MM.1S (cell line): Measurements from ENCODE around the gene TLCD3B.

ENCODE experiments used
- CTCF ChIP-seq: fragments of 300-600 bp; sonication (generic); IDR thresholded peaks from 2 replicates; pipeline ENCODE4 v1.5.1; 2016; ENCODE audit warnings: antibody characterized with exemption, low read length, mixed read lengths
- EZH2 ChIP-seq: fragments of 300-600 bp; sonication (generic); optimal IDR thresholded peaks from 2 replicates; pipeline ENCODE3; 2017; ENCODE audit warnings: low read depth, mild to moderate bottlenecking, antibody characterized with exemption, low read length, mixed read lengths
- EZH2phosphoT487 ChIP-seq: fragments of 300-600 bp; sonication (generic); IDR thresholded peaks from 2 replicates; pipeline ENCODE4 v1.6.1; 2018; ENCODE audit warnings: antibody characterized with exemption, low read length

GRCh38 chr16:30054959-30055553, 24.0 kb upstream of the TLCD3B start:
- no peak for TF ChIP-seq EZH2
- TF ChIP-seq EZH2phosphoT487, result no peak
- peak; percentile 57 for TF ChIP-seq CTCF
